Measurements from ENCODE around the gene OBSCN. TPM values are rescaled to one million over a fixed set of nuclear protein-coding genes. Genes with fewer than 3 reads are reported as not detected.

The OBSCN gene
- total and polyA plus RNA-seq, 2 of the 13 experiments (the other 11 are each of a cell fraction or from before 2014, with no cell fraction given): 0.20 TPM

- TF ChIP-seq MLX (CRISPR knock-in tag; IDR thresholded peaks at IDR 0.05): no peak
- no peak for TF ChIP-seq ZNF740 (CRISPR knock-in tag; IDR thresholded peaks at IDR 0.05)
- no peak for TF ChIP-seq NRL (CRISPR knock-in tag; IDR thresholded peaks at IDR 0.05; ENCODE audit: borderline replicate concordance)
These were observed 191.8 kb downstream of the OBSCN start (continued) for GRCh38 chr1:228399531-228400236.

DNA sequence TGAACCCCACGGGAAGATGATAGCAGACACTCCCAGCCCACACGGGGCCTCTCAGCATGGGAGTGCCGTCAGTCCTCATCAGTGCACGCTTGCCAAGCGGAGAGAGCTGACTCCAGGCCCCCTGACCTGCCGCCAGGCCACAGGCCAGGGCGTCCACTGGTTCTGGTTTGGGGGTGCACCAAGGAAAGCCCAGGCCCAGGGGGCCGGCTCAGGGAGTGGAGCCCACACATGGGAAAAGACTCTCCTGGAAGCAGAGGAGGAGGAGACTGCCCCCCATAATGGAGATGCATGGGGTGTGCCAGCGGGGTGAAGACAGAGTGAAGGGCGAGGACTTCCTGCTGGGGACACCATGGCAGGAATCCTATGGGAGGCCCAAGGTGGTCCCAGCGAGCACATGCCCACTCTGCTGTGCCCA, 192.4 kb downstream of the OBSCN start:
- ATAC-seq (no peak), DNase-seq (ENCODE audit: low spot score) (no peak), FAIRE-seq (no peak)
- H3K4me1 ChIP-seq (ENCODE audit: insufficient read depth, low read length): peaks cover 35% of the 10 kb centered on the region
- CTCF ChIA-PET (ENCODE audit: low intra/inter-chr PET ratio, low total read pairs): no interaction called here
- no peak overlapping the region for H3K4me3 ChIP-seq (replicated peaks in 1 of 3; ENCODE audit: insufficient read depth in 1 of 3, low read depth in 2 of 3, low read length in 3 of 3)
- no peak overlapping the region for H3K9ac ChIP-seq (ENCODE audit: insufficient read depth, low read depth, low read length)
- no peak overlapping the region for H3K27ac ChIP-seq (ENCODE audit: extremely low read length, insufficient read depth, low read length)
- WGBS (ENCODE audit: low lambda C conversion rate): 96% methylated on average over 7 of the region's 11 CpGs
- POLR2A ChIA-PET: no interaction called here
- no peaks in the 10 kb centered on the region for H3K27me3 ChIP-seq (ENCODE audit: control insufficient read depth in 1 of 2, insufficient read depth in 2 of 2, low read length in 2 of 2)
- peaks cover 26% of the 10 kb centered on the region for H3K79me2 ChIP-seq (ENCODE audit: insufficient read depth, low read length)
- H3K4me2 ChIP-seq (ENCODE audit: low read depth, low read length): no peak overlapping the region
- no peaks in the 10 kb centered on the region for H3K9me3 ChIP-seq (ENCODE audit: low read length)
- no peak overlapping the region for H2AFZ ChIP-seq (ENCODE audit: low read length)
- intact Hi-C loops (cut with micrococcal nuclease; ENCODE audit: unreplicated experiment): no loop called here
- peaks cover 28% of the 10 kb centered on the region for H4K20me1 ChIP-seq (ENCODE audit: insufficient read depth, low read length)
- peaks cover 22 to 62% of the 10 kb centered on the region in 2 experiments for H3K36me3 ChIP-seq (replicated peaks in 1 of 2; ENCODE audit: control insufficient read depth in 1 of 2, insufficient read depth in 2 of 2, low read length in 2 of 2)
- in situ Hi-C loops (cut with HindIII; ENCODE audit: extremely low pct_ligation_motif_present, low pct_unique_long_range_greater_than_20kb): no loop called here
- no TSS peak for BruUV-seq (replicated peaks)
- TF ChIP-seq, protein P1, sequence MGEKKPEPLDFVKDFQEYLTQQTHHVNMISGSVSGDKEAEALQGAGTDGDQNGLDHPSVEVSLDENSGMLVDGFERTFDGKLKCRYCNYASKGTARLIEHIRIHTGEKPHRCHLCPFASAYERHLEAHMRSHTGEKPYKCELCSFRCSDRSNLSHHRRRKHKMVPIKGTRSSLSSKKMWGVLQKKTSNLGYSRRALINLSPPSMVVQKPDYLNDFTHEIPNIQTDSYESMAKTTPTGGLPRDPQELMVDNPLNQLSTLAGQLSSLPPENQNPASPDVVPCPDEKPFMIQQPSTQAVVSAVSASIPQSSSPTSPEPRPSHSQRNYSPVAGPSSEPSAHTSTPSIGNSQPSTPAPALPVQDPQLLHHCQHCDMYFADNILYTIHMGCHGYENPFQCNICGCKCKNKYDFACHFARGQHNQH (CRISPR knock-in tag; IDR thresholded peaks at IDR 0.05): no peak
- TF ChIP-seq ZNF160 (CRISPR knock-in tag; IDR thresholded peaks at IDR 0.05) (no peak), ZMAT3 (CRISPR knock-in tag; conservative IDR thresholded peaks at IDR 0.05) (no peak), CSRNP1 (CRISPR knock-in tag; IDR thresholded peaks at IDR 0.05) (no peak), ZC3H4 (CRISPR knock-in tag; IDR thresholded peaks at IDR 0.05; ENCODE audit: borderline replicate concordance) (no peak), SETDB1 (CRISPR knock-in tag; IDR thresholded peaks at IDR 0.05; ENCODE audit: borderline replicate concordance) (no peak), CREM (IDR thresholded peaks at IDR 0.05) (no peak), CREM (CRISPR knock-in tag; IDR thresholded peaks at IDR 0.05) (no peak), ZNF335 (CRISPR knock-in tag; IDR thresholded peaks at IDR 0.05) (no peak), ZKSCAN8 (CRISPR knock-in tag; IDR thresholded peaks at IDR 0.05; ENCODE audit: borderline replicate concordance) (no peak), ZKSCAN5 (CRISPR knock-in tag; IDR thresholded peaks at IDR 0.05) (no peak), EEA1 (CRISPR knock-in tag; IDR thresholded peaks at IDR 0.05; ENCODE audit: borderline replicate concordance) (no peak), SAFB2 (CRISPR knock-in tag; IDR thresholded peaks at IDR 0.05; ENCODE audit: borderline replicate concordance, low read depth) (no peak), ZFP36L1 (CRISPR knock-in tag; IDR thresholded peaks at IDR 0.05) (no peak)
- TF ChIP-seq, protein P2, sequence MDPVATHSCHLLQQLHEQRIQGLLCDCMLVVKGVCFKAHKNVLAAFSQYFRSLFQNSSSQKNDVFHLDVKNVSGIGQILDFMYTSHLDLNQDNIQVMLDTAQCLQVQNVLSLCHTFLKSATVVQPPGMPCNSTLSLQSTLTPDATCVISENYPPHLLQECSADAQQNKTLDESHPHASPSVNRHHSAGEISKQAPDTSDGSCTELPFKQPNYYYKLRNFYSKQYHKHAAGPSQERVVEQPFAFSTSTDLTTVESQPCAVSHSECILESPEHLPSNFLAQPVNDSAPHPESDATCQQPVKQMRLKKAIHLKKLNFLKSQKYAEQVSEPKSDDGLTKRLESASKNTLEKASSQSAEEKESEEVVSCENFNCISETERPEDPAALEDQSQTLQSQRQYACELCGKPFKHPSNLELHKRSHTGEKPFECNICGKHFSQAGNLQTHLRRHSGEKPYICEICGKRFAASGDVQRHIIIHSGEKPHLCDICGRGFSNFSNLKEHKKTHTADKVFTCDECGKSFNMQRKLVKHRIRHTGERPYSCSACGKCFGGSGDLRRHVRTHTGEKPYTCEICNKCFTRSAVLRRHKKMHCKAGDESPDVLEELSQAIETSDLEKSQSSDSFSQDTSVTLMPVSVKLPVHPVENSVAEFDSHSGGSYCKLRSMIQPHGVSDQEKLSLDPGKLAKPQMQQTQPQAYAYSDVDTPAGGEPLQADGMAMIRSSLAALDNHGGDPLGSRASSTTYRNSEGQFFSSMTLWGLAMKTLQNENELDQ (CRISPR knock-in tag; IDR thresholded peaks at IDR 0.05; ENCODE audit: borderline replicate concordance): no peak
